Natural killer cell (primary cell): ENCODE results near the gene ENO2. TPM values are rescaled to one million over a fixed set of nuclear protein-coding genes. Genes with fewer than 3 reads are reported as not detected.
A peak's percentile ranks its signal among the peaks of the same experiment; 100 is the strongest.
"Not testable (repeated sequence)": the region's sequence is repeated elsewhere in the genome, so short reads cannot be mapped to it uniquely, and the experiment has no call there.

ENCODE experiments used
- ATAC-seq, 3 donors: fragments of 150-1000 bp in 2 of 3; fragments of 200-7000 bp in 1 of 3; cut with Tn5 transposase; 1 replicate in 1 of 3; 2 replicates in 2 of 3; pipeline ENCODE4 v1.10.0; 2021; ENCODE audit warnings: mild to moderate bottlenecking in 2 of 3, moderate library complexity in 2 of 3
- DNase-seq, 2 donors: peaks; one replicate each; pipeline versions ENCODE4 v3.0.0 to v3.0.0-alpha.2; 2013 to 2021; ENCODE audit warnings: mixed read lengths in 1 of 2
- H3K27ac ChIP-seq: one replicate; pipeline ENCODE4 v1.5.1; 2013; ENCODE audit warnings: mild to moderate bottlenecking, low read length
- H3K27me3 ChIP-seq: one replicate; pipeline ENCODE4 v1.6.1; 2013; ENCODE audit warnings: low read length; ENCODE audit not compliant: control insufficient read depth, insufficient read depth
- H3K36me3 ChIP-seq: one replicate; pipeline ENCODE4 v1.6.1; 2013; ENCODE audit warnings: low read length; ENCODE audit not compliant: control insufficient read depth, insufficient read depth
- H3K4me1 ChIP-seq: one replicate; pipeline ENCODE4 v1.6.1; 2013; ENCODE audit warnings: low read length; ENCODE audit not compliant: control insufficient read depth, insufficient read depth
- H3K4me3 ChIP-seq: one replicate; pipeline ENCODE4 v1.5.1; 2013; ENCODE audit warnings: low read length
- H3K9me3 ChIP-seq: one replicate; pipeline ENCODE4 v1.6.1; 2013; ENCODE audit warnings: low read length; ENCODE audit not compliant: control insufficient read depth, insufficient read depth
- H3K27ac Mint-ChIP-seq, 2 donors: one replicate each; pipeline ENCODE4 v1.8.0; 2022; ENCODE audit warnings: mild to moderate bottlenecking in 2 of 2, mixed read lengths in 2 of 2, moderate library complexity in 1 of 2
- H3K27me3 Mint-ChIP-seq, 2 donors: one replicate each; pipeline ENCODE4 v1.8.0; 2022; ENCODE audit warnings: low read depth in 2 of 2, mixed read lengths in 2 of 2
- H3K36me3 Mint-ChIP-seq: one replicate; pipeline ENCODE4 v1.8.0; 2022; ENCODE audit warnings: mixed read lengths
- H3K4me1 Mint-ChIP-seq, 2 donors: one replicate each; pipeline ENCODE4 v1.8.0; 2022; ENCODE audit warnings: mixed read lengths in 2 of 2
- H3K4me3 Mint-ChIP-seq: one replicate; pipeline ENCODE4 v1.8.0; 2022; ENCODE audit warnings: mild to moderate bottlenecking, moderate library complexity, mixed read lengths
- H3K9me3 Mint-ChIP-seq, 2 donors: one replicate each; pipeline ENCODE4 v1.8.0; 2022; ENCODE audit warnings: mixed read lengths in 2 of 2
- CTCF ChIP-seq: fragments of 200-600 bp; IDR thresholded peaks from one replicate; pipeline ENCODE4 v1.8.0; 2022; ENCODE audit warnings: antibody characterized with exemption
- WGBS: methylation state at CpG from one replicate; pipeline ENCODE4 v1.1.7; 2013; ENCODE audit warnings: missing lambda C conversion rate; ENCODE audit not compliant: insufficient coverage; 5-methylcytosine and 5-hydroxymethylcytosine counted together
- intact Hi-C: fragments of 100-400 bp; cut with micrococcal nuclease; formaldehyde crosslinking; loops from one replicate; pipeline ENCODE4 v1.14.2; 2022
- total RNA-seq, 4 donors: library from RNA; stranded (reverse); fragments of 120-200 nt in 1 of 4; gene quantifications; one replicate each; pipeline versions ENCODE4 v1.2.3 to v1.2.4, GENCODE V29; 2013 to 2022

The ENO2 gene
- total RNA-seq, 3 donors from 2014 or later (not counting 1 experiment from before 2014, with no cell fraction given): 21.6 to 30.8 (median 23.1) TPM

- no peaks in the 10 kb centered on the region for H3K27me3 ChIP-seq
- H3K9me3 Mint-ChIP-seq: no peaks in the 10 kb centered on the region
- H3K4me1 Mint-ChIP-seq: peaks cover 11 to 15% of the 10 kb centered on the region in 2 donors
- no peak for ATAC-seq
- no peaks in the 10 kb centered on the region for H3K9me3 ChIP-seq
- peak overlapping the region; percentile 70 for H3K4me3 ChIP-seq
- peak overlapping the region; percentile 87 for H3K4me3 Mint-ChIP-seq
- no peaks in the 10 kb centered on the region for H3K36me3 Mint-ChIP-seq
- H3K36me3 ChIP-seq: no peaks in the 10 kb centered on the region
- H3K27me3 Mint-ChIP-seq: no peaks in the 10 kb centered on the region
- no peak for DNase-seq
- H3K27ac Mint-ChIP-seq: peak overlapping the region; percentile 95 to 96
- 82% methylated on average over 5 of the region's 5 CpGs for WGBS
- TF ChIP-seq CTCF: no peak
- H3K4me1 ChIP-seq: peaks cover 14% of the 10 kb centered on the region
- intact Hi-C loops: loop anchor here (1.0 kb wide), 3 partner anchors 13 to 39 kb away; partner anchors contain the start of genes LRRC23, SPSB2 and USP5
- peak overlapping the region; percentile 98 for H3K27ac ChIP-seq
Measured at GRCh38 chr12:6891646-6892001, 22.8 kb upstream of the ENO2 start.

DNA sequence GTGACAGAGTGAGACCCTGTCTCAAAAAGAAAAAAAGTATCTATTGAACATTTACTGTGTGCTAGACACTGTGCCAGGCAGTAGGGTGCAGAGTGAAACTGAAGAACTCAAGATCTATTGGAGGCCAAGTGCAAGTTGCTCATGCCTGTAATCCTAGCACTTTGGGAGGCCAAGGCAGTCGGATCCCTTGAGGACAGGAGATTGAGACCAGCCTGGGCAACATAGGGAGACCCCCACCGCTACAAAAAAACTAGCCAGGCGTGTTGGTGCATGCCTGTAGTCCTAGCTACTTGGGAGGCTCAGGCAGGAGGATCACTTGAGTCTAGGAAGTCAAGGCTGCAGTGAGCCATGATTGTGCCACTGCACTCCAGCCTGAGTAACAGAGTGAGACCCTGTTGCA, 21.7 kb upstream of the ENO2 start:
- ATAC-seq, intact Hi-C loops: not testable (repeated sequence)
- peak overlapping the region; percentile 49 for H3K4me3 Mint-ChIP-seq

GRCh38 chr12:6894321-6894720, 20.1 kb upstream of the ENO2 start:
- ATAC-seq (no peak), DNase-seq (no peak)
- Mint-ChIP-seq H3K36me3 (no peaks in the 10 kb centered on the region), H3K27me3 (no peaks in the 10 kb centered on the region), H3K9me3 (no peaks in the 10 kb centered on the region), H3K4me3 (no peak overlapping the region), H3K27ac (no peak overlapping the region), H3K4me1 (peaks cover 11 to 15% of the 10 kb centered on the region in 2 donors)
- 85% methylated on average over 3 of the region's 3 CpGs for WGBS
- H3K36me3 ChIP-seq: no peaks in the 10 kb centered on the region
- TF ChIP-seq CTCF: no peak
- H3K9me3 ChIP-seq: no peaks in the 10 kb centered on the region
- peaks cover 14% of the 10 kb centered on the region for H3K4me1 ChIP-seq
- intact Hi-C loops: no loop called here
- no peaks in the 10 kb centered on the region for H3K27me3 ChIP-seq
- no peak overlapping the region for H3K4me3 ChIP-seq
- no peak overlapping the region for H3K27ac ChIP-seq

More for the DNA sequence above, 21.7 kb upstream of the ENO2 start:
- not testable (repeated sequence) for H3K27me3 ChIP-seq, H3K27ac ChIP-seq, H3K36me3 Mint-ChIP-seq, H3K4me3 ChIP-seq, H3K36me3 ChIP-seq, H3K27me3 Mint-ChIP-seq, H3K9me3 ChIP-seq, H3K9me3 Mint-ChIP-seq
- peaks cover 14% of the 10 kb centered on the region for H3K4me1 ChIP-seq
- 99% methylated on average over 3 of the region's 3 CpGs for WGBS
- Mint-ChIP-seq H3K4me1 (peaks cover 11 to 15% of the 10 kb centered on the region in 2 donors), H3K27ac (peak overlapping the region in 1 of 2 donors; percentile 95)
- peak in 1 of 2 donors; percentile 3 for DNase-seq

GRCh38 chr12:6896846-6897435, 17.4 kb upstream of the ENO2 start:
- H3K4me1 ChIP-seq: peaks cover 2% of the 10 kb centered on the region
- H3K27ac ChIP-seq: no peak overlapping the region
- H3K9me3 Mint-ChIP-seq: no peaks in the 10 kb centered on the region
- no peak overlapping the region for H3K4me3 Mint-ChIP-seq
- TF ChIP-seq CTCF: no peak
- H3K9me3 ChIP-seq: no peaks in the 10 kb centered on the region
- no peaks in the 10 kb centered on the region for H3K27me3 Mint-ChIP-seq
- intact Hi-C loops: no loop called here
- no peak for ATAC-seq
- no peaks in the 10 kb centered on the region for H3K36me3 Mint-ChIP-seq
- DNase-seq: no peak
- no peaks in the 10 kb centered on the region for H3K27me3 ChIP-seq
- WGBS: 90% methylated on average over 6 of the region's 6 CpGs
- H3K4me3 ChIP-seq: no peak overlapping the region
- H3K4me1 Mint-ChIP-seq: no peaks in the 10 kb centered on the region
- H3K36me3 ChIP-seq: no peaks in the 10 kb centered on the region
- H3K27ac Mint-ChIP-seq: no peak overlapping the region
